ENCODE results near the gene EXOC8.

- TF ChIP-seq EZH2 (IDR thresholded peaks at IDR 0.05; ENCODE audit: borderline replicate concordance, insufficient read depth, low read depth, low read length, poor library complexity, severe bottlenecking) = no peak
- no peak for TF ChIP-seq CTCF (IDR thresholded peaks at IDR 0.05)
These were observed 15.4 kb upstream of the EXOC8 start for GRCh38 chr1:231353086-231353485.

Data from B cell (primary cell).